HG02943 (cell line): ENCODE data around the gene ATG5.
"Not testable (repeated sequence)": the region's sequence is repeated elsewhere in the genome, so short reads cannot be mapped to it uniquely, and the experiment has no call there.

ENCODE experiments used
- ATAC-seq: cut with Tn5 transposase; IDR thresholded peaks from one replicate; pipeline ENCODE4 v1.9.1; 2021; ENCODE audit warnings: mild to moderate bottlenecking, low read depth, moderate library complexity; ENCODE audit not compliant: unreplicated experiment

The ATG5 gene

GRCh38 chr6:106162921-106163320 lies 162.6 kb downstream of the ATG5 start:
- ATAC-seq: no peak

- no peak for ATAC-seq
These were observed 163.7 kb downstream of the ATG5 start for GRCh38 chr6:106161893-106162292.

GRCh38 chr6:106161311-106161874 lies 164.2 kb downstream of the ATG5 start:
- ATAC-seq: no peak

GRCh38 chr6:106160189-106160588 lies 165.4 kb downstream of the ATG5 start:
- ATAC-seq: no peak

- ATAC-seq: no peak
These were observed 166.0 kb downstream of the ATG5 start for GRCh38 chr6:106159531-106159940.

- no peak for ATAC-seq
These were observed 166.7 kb downstream of the ATG5 start for GRCh38 chr6:106158816-106159215.

- no peak for ATAC-seq
These were observed 168.7 kb downstream of the ATG5 start for GRCh38 chr6:106156863-106157262.

GRCh38 chr6:106156413-106156812 lies 169.1 kb downstream of the ATG5 start:
- ATAC-seq: no peak

- ATAC-seq: no peak
These were observed 170.2 kb downstream of the ATG5 start for GRCh38 chr6:106155219-106155830.

GRCh38 chr6:106154326-106154725 lies 171.2 kb downstream of the ATG5 start:
- ATAC-seq: no peak

- no peak for ATAC-seq
These were observed 172.6 kb downstream of the ATG5 start for GRCh38 chr6:106152952-106153351.

- not testable (repeated sequence) for ATAC-seq
These were observed 173.1 kb downstream of the ATG5 start for GRCh38 chr6:106152476-106152875.

- ATAC-seq: no peak
These were observed 176.0 kb downstream of the ATG5 start for GRCh38 chr6:106149472-106150069.

GRCh38 chr6:106147476-106147875 lies 178.1 kb downstream of the ATG5 start:
- no peak for ATAC-seq

GRCh38 chr6:106146852-106147351 lies 178.7 kb downstream of the ATG5 start:
- ATAC-seq: no peak

GRCh38 chr6:106145741-106146227 lies 179.8 kb downstream of the ATG5 start:
- no peak for ATAC-seq

GRCh38 chr6:106145144-106145543 lies 180.4 kb downstream of the ATG5 start:
- no peak for ATAC-seq

GRCh38 chr6:106143665-106144064 lies 181.9 kb downstream of the ATG5 start:
- no peak for ATAC-seq

GRCh38 chr6:106142876-106143431 lies 182.6 kb downstream of the ATG5 start:
- ATAC-seq: no peak

- ATAC-seq: peak; percentile 79
These were observed 183.9 kb downstream of the ATG5 start for GRCh38 chr6:106141441-106142237.

GRCh38 chr6:106138151-106138550 lies 187.4 kb downstream of the ATG5 start:
- ATAC-seq: no peak
